Suprapubic skin (tissue), 4 donors: ENCODE results near the gene RFFL.

Source experiments
- EP300 ChIP-seq: sonication (generic); formaldehyde crosslinking; IDR thresholded peaks from one replicate; pipeline ENCODE4 v1.6.1; 2017; ENCODE audit warnings: antibody characterized with exemption
- POLR2AphosphoS5 ChIP-seq, 3 donors: sonication (generic); formaldehyde crosslinking; IDR thresholded peaks; one replicate each; pipeline ENCODE4 v1.6.1; 2017; ENCODE audit warnings: antibody characterized with exemption in 3 of 3
- TF ChIP-seq, protein P1 (sequence below), 2 donors: fragments of 200-600 bp in 1 of 2; fragments of 450-650 bp in 1 of 2; sonication (generic) in 1 of 2; IDR thresholded peaks; one replicate each; pipeline ENCODE4 v1.5.1; 2016 to 2019; ENCODE audit warnings: antibody characterized with exemption in 2 of 2, mild to moderate bottlenecking in 1 of 2, moderate library complexity in 1 of 2

DNA sequence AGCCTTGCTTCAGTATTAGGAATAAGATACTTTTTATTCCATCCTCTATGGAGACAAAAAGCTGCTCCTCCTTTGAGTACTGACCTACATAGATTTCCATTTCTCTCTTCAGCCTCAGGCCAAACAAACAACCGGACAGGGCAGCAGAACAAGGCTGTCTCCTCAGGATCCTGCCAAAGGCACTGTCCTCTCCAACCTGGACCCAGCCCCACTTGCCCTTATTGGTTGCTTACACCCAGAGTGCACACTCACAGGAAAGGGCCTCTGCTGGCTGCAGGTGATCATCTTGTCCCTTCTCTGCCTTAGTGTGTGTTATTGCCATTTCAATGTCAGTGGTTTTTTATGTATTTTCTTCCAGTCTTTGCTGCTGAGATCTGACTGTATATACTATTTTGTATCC, 56.5 kb downstream of the RFFL start:
- TF ChIP-seq, protein P1, sequence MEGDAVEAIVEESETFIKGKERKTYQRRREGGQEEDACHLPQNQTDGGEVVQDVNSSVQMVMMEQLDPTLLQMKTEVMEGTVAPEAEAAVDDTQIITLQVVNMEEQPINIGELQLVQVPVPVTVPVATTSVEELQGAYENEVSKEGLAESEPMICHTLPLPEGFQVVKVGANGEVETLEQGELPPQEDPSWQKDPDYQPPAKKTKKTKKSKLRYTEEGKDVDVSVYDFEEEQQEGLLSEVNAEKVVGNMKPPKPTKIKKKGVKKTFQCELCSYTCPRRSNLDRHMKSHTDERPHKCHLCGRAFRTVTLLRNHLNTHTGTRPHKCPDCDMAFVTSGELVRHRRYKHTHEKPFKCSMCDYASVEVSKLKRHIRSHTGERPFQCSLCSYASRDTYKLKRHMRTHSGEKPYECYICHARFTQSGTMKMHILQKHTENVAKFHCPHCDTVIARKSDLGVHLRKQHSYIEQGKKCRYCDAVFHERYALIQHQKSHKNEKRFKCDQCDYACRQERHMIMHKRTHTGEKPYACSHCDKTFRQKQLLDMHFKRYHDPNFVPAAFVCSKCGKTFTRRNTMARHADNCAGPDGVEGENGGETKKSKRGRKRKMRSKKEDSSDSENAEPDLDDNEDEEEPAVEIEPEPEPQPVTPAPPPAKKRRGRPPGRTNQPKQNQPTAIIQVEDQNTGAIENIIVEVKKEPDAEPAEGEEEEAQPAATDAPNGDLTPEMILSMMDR (IDR thresholded peaks at IDR 0.05) = no peak
- TF ChIP-seq EP300 (no peak), POLR2AphosphoS5 (IDR thresholded peaks at IDR 0.05) (no peak)
